Thyroid gland (tissue), 4 donors: ENCODE data around the gene RANBP1. TPM values are rescaled to one million over a fixed set of nuclear protein-coding genes. Genes with fewer than 3 reads are reported as not detected.

ENCODE experiments used
- DNase-seq, 2 donors: peaks; one replicate each; pipeline ENCODE4 v3.0.0-alpha.2; 2019
- H3K27ac ChIP-seq, 3 donors: fragments of 200-600 bp; sonication (generic); 1 replicate in 2 of 3; 2 replicates in 1 of 3; pipeline ENCODE4 v1.5.1; 2016 to 2019; ENCODE audit warnings: mild to moderate bottlenecking in 1 of 3, moderate library complexity in 1 of 3
- H3K27me3 ChIP-seq: fragments of 200-600 bp; sonication (generic); one replicate; pipeline ENCODE4 v1.5.1; 2019
- H3K36me3 ChIP-seq, 2 donors: fragments of 200-600 bp; sonication (generic); one replicate each; pipeline ENCODE4 v1.5.1; 2016 to 2019
- H3K4me1 ChIP-seq, 2 donors: fragments of 200-600 bp; sonication (generic); one replicate each; pipeline ENCODE4 v1.5.1; 2017 to 2019
- H3K4me3 ChIP-seq, 3 donors: fragments of 200-600 bp; sonication (generic); replicated peaks in 1 of 3; 1 replicate in 2 of 3; 2 replicates in 1 of 3; pipeline ENCODE4 v1.5.1; 2016; ENCODE audit warnings: mild to moderate bottlenecking in 1 of 3
- H3K9me3 ChIP-seq: fragments of 200-600 bp; sonication (generic); one replicate; pipeline ENCODE4 v1.5.1; 2017
- POLR2A ChIP-seq, 2 donors: fragments of 450-650 bp; IDR thresholded peaks; one replicate each; pipeline ENCODE4 v1.6.1; 2017; ENCODE audit warnings: antibody characterized with exemption in 2 of 2, mild to moderate bottlenecking in 2 of 2, moderate library complexity in 1 of 2
- WGBS, 2 donors: methylation state at CpG; one replicate each; pipeline ENCODE4 v1.1.5; 2017; 5-methylcytosine and 5-hydroxymethylcytosine counted together
- intact Hi-C: fragments of 100-400 bp; cut with DNase I; formaldehyde crosslinking; loops from one replicate; pipeline ENCODE4 v1.15.1; 2023
- total RNA-seq, 4 donors: library from RNA; depleted of rRNA; stranded (reverse); fragments of >200 nt; gene quantifications; one replicate each; pipeline ENCODE4 v1.2.3, GENCODE V29; 2016
- TF ChIP-seq, protein P1 (sequence below), 6 experiments: fragments of 200-600 bp in 3 of 6; fragments of 450-650 bp in 3 of 6; sonication (generic) in 3 of 6; IDR thresholded peaks; one replicate each; pipeline ENCODE4 v1.5.1; 2016 to 2019; ENCODE audit warnings: antibody characterized with exemption in 6 of 6, mild to moderate bottlenecking in 2 of 6, inconsistent platforms in 1 of 6, moderate library complexity in 1 of 6

The RANBP1 gene
- total RNA-seq, 4 donors from 2014 or later, result 125 to 232 (median 173) TPM

DNA sequence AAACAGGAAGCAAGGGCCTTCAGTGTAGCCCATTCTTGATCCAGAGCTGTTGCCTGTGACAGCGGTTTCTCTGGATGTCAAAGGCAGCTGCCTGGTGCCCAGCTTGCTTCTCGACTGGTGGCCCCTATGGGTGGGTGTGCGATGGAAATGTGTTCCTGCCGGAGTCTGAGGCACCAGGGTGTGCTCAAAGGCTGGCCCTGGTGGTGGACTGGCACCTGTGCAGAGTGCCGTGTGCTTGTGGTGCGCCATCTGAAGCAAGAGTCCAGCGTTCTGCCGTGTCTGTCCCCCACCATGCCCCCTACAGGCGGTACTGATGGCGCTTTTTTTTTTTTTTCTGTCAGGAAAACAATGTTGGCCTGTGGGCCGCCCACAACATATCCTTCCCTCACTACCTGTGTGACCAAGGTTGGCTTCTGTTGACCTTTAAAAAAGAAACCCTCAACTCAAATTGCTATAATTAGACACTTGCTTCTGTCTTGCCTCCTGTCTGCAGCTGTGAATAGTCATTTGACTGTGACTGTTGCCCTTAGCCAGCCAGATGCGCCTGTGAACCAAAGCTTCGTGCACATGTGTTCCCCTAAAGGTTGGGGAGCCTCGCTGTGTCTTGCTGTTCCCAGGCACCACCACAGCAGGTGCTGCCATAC is 4.7 kb upstream of the RANBP1 start:
- no peaks in the 10 kb centered on the region for H3K27me3 ChIP-seq
- H3K9me3 ChIP-seq, result no peaks in the 10 kb centered on the region
- peaks cover 0 to 7% of the 10 kb centered on the region in 2 donors for H3K4me1 ChIP-seq
- 71 to 72% methylated on average over 13 to 14 of the region's 14 CpGs for WGBS, 2 donors
- peaks cover 62 to 67% of the 10 kb centered on the region in 2 donors for H3K36me3 ChIP-seq
- no peak for TF ChIP-seq POLR2A (IDR thresholded peaks at IDR 0.05)
- TF ChIP-seq, protein P1, sequence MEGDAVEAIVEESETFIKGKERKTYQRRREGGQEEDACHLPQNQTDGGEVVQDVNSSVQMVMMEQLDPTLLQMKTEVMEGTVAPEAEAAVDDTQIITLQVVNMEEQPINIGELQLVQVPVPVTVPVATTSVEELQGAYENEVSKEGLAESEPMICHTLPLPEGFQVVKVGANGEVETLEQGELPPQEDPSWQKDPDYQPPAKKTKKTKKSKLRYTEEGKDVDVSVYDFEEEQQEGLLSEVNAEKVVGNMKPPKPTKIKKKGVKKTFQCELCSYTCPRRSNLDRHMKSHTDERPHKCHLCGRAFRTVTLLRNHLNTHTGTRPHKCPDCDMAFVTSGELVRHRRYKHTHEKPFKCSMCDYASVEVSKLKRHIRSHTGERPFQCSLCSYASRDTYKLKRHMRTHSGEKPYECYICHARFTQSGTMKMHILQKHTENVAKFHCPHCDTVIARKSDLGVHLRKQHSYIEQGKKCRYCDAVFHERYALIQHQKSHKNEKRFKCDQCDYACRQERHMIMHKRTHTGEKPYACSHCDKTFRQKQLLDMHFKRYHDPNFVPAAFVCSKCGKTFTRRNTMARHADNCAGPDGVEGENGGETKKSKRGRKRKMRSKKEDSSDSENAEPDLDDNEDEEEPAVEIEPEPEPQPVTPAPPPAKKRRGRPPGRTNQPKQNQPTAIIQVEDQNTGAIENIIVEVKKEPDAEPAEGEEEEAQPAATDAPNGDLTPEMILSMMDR (IDR thresholded peaks at IDR 0.05), result peak in 1 of 6 experiments; percentile 26
- no peak for DNase-seq
- H3K4me3 ChIP-seq, result no peak overlapping the region
- intact Hi-C loops, result loop anchor here (10.0 kb wide), 1 partner anchor 86 kb away; the partner anchor contains the start of gene TANGO2
- H3K27ac ChIP-seq, result no peak overlapping the region

DNA sequence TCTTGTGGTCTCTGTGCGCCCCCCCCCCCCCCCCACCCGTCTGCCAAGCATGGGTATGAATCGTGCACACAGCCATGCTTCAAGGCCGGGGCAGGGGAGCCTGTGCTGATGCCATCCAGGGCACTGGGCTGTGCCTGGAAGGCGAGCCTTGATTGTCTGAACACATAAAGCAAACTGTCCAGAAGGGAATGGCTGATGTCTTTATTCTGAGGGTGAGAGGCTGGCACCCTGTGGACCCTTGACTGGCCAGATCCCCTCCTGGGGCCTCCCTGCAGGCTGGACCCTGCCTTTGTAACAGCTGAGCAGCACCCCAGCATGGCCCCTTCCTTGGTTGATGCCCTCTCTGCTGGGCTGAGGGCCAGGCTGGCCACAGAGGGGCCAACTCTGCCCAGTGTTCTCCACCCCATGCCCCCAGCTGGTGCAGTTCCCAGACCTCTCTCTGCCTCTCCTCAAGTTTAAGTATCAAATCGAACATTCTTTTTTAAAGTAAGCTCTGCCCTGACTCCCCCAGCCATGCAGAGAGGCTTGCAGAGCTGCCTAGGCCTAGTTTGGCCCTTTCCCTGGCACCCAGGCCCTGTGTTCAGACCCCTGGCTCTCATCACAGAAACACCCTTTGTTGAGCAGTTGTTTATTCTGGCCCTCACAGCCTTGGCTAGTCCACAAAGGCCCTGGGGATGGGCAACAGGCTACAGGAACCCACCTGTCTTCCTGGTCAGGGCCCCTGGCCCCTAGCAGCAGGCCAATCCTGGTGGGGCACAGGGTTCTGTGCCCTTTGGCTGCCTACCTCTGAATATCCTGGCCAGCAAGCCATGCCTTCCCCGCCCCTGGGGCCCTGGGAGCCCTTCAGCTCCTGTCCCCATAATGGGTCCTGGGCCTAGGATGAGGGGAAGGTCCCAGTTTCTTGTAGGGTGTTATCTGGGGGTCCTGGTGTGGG is 3.9 kb upstream of the RANBP1 start:
- Histone ChIP-seq H3K4me3 (no peak overlapping the region), H3K27ac (no peak overlapping the region), H3K36me3 (peaks cover 54 to 59% of the 10 kb centered on the region in 2 donors), H3K4me1 (peaks cover 6 to 11% of the 10 kb centered on the region in 2 donors), H3K9me3 (no peaks in the 10 kb centered on the region), H3K27me3 (no peaks in the 10 kb centered on the region)
- no peak for TF ChIP-seq POLR2A (IDR thresholded peaks at IDR 0.05)
- TF ChIP-seq, protein P1 (IDR thresholded peaks at IDR 0.05), result no peak
- 82 to 86% methylated on average over 3 to 5 of the region's 7 CpGs for WGBS, 2 donors
- intact Hi-C loops, result loop anchor here (10.0 kb wide), 1 partner anchor 87 kb away; the partner anchor contains the start of gene TANGO2
- no peak for DNase-seq

DNA sequence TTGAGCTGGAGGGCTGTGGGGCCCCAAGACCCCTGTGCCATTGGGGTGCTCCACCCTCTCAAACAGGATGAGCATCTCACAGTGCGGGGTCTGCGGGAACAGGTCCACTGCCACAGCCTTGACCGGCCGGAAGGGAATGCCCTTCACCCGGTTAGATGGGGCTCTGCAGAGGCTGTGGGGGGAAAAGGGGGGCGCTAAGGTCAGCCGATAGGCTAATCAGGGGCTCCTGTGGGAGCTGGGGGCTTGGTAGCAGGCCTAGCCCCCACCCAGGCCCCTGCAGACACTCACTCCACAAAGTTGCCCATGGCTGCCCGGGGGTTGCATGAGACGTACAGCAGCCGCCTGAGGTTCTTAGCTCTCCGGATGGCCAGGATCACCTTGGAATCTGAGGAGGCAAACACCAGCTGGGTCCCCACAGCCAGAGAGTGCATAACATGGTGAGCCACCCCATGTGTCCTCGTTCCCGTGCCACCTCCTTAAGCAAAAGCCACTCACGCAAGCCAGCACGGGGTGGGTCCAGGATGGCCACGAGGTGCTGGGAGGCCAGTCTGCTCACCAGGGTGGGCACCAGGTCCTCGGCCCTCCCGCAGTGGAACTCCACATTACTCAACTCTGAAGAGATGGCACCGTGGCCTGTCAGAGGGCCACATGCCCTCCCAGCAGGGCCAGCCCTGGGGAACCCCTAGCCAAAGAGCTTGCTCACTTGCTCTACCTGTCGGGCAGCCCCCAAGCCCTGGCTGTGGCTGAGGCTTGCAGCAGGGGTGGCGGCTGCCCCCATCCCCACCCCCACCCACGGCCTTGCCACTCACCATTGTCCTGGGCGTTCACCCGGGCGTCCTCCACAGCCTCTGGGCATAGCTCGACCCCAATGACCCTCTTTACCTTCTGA is 3.0 kb upstream of the RANBP1 start:
- no peaks in the 10 kb centered on the region for H3K27me3 ChIP-seq
- intact Hi-C loops, result loop anchor here (10.0 kb wide), 1 partner anchor 88 kb away; the partner anchor contains the start of gene TANGO2
- no peak overlapping the region for H3K27ac ChIP-seq
- 90 to 97% methylated on average over 17 to 19 of the region's 26 CpGs for WGBS, 2 donors
- H3K4me1 ChIP-seq, result peaks cover 8 to 11% of the 10 kb centered on the region in 2 donors
- H3K9me3 ChIP-seq, result no peaks in the 10 kb centered on the region
- no peak for DNase-seq
- peaks cover 45 to 50% of the 10 kb centered on the region in 2 donors for H3K36me3 ChIP-seq
- TF ChIP-seq, protein P1 (IDR thresholded peaks at IDR 0.05), result no peak
- TF ChIP-seq POLR2A (IDR thresholded peaks at IDR 0.05), result no peak
- H3K4me3 ChIP-seq, result no peak overlapping the region

DNA sequence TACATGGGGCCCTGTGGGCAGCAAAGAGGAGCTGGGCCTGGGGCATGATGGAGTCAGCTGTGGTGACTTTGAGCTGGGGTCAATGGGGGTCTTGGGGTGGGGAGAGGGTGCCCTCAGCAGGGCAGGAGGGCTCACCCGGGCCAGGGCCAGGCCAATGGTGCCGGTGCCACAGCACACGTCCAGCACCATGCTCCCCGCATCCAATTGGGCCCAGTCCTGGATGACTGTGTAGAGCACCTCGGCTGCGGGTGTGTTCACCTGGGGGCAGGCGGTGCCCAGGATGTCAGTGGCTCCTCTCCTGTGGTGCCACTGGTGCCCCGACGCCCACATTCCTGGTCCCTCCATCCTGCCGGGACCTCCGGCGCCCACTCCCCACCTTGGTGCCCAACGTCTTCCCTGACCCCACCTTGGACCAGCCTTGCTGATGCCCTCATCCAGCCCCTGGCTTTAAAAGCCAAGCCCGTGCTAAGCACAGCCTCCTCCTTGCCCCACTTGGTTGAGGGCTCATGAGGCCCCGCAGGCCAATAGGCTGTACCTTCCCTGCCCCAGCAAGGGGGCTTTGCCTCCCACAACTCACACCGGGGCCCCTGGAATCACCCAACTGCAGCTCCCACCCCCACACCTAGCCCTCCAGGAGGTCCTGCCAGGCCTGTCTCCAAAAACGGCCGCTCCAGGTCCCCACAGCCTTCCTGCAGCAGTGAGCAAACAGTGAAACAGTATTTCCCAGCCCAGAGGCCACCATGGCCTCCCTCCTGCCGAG is 2.2 kb upstream of the RANBP1 start:
- H3K4me1 ChIP-seq, result peaks cover 11 to 16% of the 10 kb centered on the region in 2 donors
- H3K4me3 ChIP-seq, result no peak overlapping the region
- no peak for DNase-seq
- no peaks in the 10 kb centered on the region for H3K9me3 ChIP-seq
- intact Hi-C loops, result loop anchor here (10.0 kb wide), 1 partner anchor 89 kb away; the partner anchor contains the start of gene TANGO2
- WGBS, 2 donors, result 89 to 90% methylated on average over 12 to 19 of the region's 19 CpGs
- TF ChIP-seq, protein P1 (IDR thresholded peaks at IDR 0.05), result no peak
- no peak for TF ChIP-seq POLR2A (IDR thresholded peaks at IDR 0.05)
- peaks cover 36 to 41% of the 10 kb centered on the region in 2 donors for H3K36me3 ChIP-seq
- no peak overlapping the region for H3K27ac ChIP-seq
- no peaks in the 10 kb centered on the region for H3K27me3 ChIP-seq
